Esophagus squamous epithelium (tissue), 5 donors: ENCODE measurements around the gene SLC46A2. TPM values are rescaled to one million over a fixed set of nuclear protein-coding genes. Genes with fewer than 3 reads are reported as not detected.

Source experiments
- DNase-seq: peaks from one replicate; lab custom pipeline; 2025; lab: John Stamatoyannopoulos, UW
- H3K27ac ChIP-seq, 4 donors: fragments of 200-600 bp; sonication (generic); one replicate each; pipeline ENCODE4 v1.5.1; 2016 to 2019; ENCODE audit warnings: mild to moderate bottlenecking in 1 of 4
- H3K27me3 ChIP-seq, 4 donors: fragments of 200-600 bp; sonication (generic); 1 replicate in 3 of 4; 2 replicates in 1 of 4; pipeline versions ENCODE4 v1.5.1 to v1.6.0; 2017 to 2021; ENCODE audit warnings: antibody characterized with exemption in 1 of 4
- H3K36me3 ChIP-seq, 3 donors: fragments of 200-600 bp; sonication (generic); one replicate each; pipeline ENCODE4 v1.5.1; 2016 to 2019
- H3K4me1 ChIP-seq, 3 donors: fragments of 200-600 bp; sonication (generic); one replicate each; pipeline ENCODE4 v1.5.1; 2017 to 2019
- H3K4me3 ChIP-seq, 4 donors: fragments of 200-600 bp; sonication (generic); 1 replicate in 3 of 4; 2 replicates in 1 of 4; pipeline ENCODE4 v1.5.1; 2016 to 2019; ENCODE audit warnings: mild to moderate bottlenecking in 2 of 4, moderate library complexity in 1 of 4
- H3K9me3 ChIP-seq, 3 donors: fragments of 200-600 bp; sonication (generic); one replicate each; pipeline ENCODE4 v1.5.1; 2016 to 2019
- POLR2A ChIP-seq, 4 donors: fragments of 450-650 bp; IDR thresholded peaks; one replicate each; pipeline ENCODE4 v1.6.1; 2017; ENCODE audit warnings: antibody characterized with exemption in 4 of 4, mild to moderate bottlenecking in 4 of 4, moderate library complexity in 3 of 4
- WGBS, 2 donors: methylation state at CpG; one replicate each; pipeline ENCODE4 v1.1.5; 2018; 5-methylcytosine and 5-hydroxymethylcytosine counted together
- intact Hi-C: fragments of 100-400 bp; cut with DNase I; formaldehyde crosslinking; loops from one replicate; pipeline ENCODE4 v1.15.0; 2022
- total RNA-seq, 4 donors: library from RNA; depleted of rRNA; stranded (reverse); fragments of >200 nt; gene quantifications; one replicate each; pipeline ENCODE4 v1.1.0, GENCODE V29; 2016
- TF ChIP-seq, protein P1 (sequence below), 6 experiments: fragments of 450-650 bp in 4 of 6; fragments of 200-600 bp in 2 of 6; sonication (generic) in 2 of 6; IDR thresholded peaks; one replicate each; pipeline ENCODE4 v1.5.1; 2016 to 2019; ENCODE audit warnings: antibody characterized with exemption in 6 of 6, mild to moderate bottlenecking in 4 of 6, moderate library complexity in 4 of 6
- donor health status: DM: yes; HTN: yes; CAD: no.

SLC46A2 gene
- total RNA-seq, 4 donors from 2014 or later, result 0.09 to 1.6 (median 0.57) TPM

DNA sequence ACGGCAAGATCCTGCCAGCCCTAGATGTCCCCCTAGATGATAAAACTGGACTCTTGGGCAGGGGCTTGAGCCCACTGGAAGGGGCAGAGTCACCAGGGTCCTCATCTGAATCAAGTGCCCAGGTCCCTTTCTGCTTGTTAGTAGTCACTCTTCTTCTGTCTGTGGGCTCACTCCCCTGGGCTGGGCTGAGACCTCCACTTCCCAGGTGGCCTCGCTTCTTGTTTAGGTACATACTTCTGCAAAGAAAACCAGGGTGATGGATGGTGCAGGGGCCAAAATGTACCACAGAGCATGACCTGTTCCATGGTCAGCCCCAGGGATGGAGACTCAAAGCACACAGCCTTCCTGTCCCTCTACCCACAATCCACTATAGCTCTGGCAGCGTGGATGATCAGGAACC is 845 bp upstream of the SLC46A2 start:
- peaks cover 3 to 14% (median 13%) of the 10 kb centered on the region in 3 donors for H3K4me1 ChIP-seq
- no peaks in the 10 kb centered on the region for H3K36me3 ChIP-seq
- no peaks in the 10 kb centered on the region for H3K9me3 ChIP-seq
- H3K27me3 ChIP-seq, result peaks cover 0 to 37% (median 8%) of the 10 kb centered on the region in 4 donors
- H3K27ac ChIP-seq, result no peak overlapping the region
- 89 to 100% methylated on average over 1 to 2 of the region's 3 CpGs for WGBS, 2 donors
- H3K4me3 ChIP-seq, result no peak overlapping the region
- no peak for DNase-seq
- TF ChIP-seq POLR2A (IDR thresholded peaks at IDR 0.05), result no peak
- TF ChIP-seq, protein P1, sequence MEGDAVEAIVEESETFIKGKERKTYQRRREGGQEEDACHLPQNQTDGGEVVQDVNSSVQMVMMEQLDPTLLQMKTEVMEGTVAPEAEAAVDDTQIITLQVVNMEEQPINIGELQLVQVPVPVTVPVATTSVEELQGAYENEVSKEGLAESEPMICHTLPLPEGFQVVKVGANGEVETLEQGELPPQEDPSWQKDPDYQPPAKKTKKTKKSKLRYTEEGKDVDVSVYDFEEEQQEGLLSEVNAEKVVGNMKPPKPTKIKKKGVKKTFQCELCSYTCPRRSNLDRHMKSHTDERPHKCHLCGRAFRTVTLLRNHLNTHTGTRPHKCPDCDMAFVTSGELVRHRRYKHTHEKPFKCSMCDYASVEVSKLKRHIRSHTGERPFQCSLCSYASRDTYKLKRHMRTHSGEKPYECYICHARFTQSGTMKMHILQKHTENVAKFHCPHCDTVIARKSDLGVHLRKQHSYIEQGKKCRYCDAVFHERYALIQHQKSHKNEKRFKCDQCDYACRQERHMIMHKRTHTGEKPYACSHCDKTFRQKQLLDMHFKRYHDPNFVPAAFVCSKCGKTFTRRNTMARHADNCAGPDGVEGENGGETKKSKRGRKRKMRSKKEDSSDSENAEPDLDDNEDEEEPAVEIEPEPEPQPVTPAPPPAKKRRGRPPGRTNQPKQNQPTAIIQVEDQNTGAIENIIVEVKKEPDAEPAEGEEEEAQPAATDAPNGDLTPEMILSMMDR (IDR thresholded peaks at IDR 0.05), result no peak
- intact Hi-C loops, result no loop called here

DNA sequence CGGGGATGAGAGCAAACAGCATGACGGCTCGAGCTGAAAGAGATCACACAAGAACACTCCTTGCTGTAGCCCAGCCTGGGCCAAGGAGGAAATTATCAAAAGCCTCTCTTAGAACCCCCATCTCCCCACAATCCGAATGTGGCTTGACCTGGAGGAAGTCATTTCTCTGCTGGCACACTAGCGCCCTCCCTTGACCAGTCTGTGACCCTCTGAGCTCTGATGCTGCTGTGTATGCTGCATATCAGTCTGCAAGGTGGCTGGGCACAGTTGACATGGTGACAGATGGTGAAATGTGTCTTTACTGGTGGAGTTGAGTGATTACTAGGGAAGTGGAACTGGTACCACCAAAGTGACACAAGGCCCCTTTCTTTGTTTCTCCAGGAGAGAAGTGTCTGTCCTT is 3.3 kb downstream of the SLC46A2 start:
- Histone ChIP-seq H3K4me1 (peaks cover 3 to 41% (median 13%) of the 10 kb centered on the region in 3 donors), H3K36me3 (no peaks in the 10 kb centered on the region), H3K27me3 (peaks cover 0 to 35% (median 8%) of the 10 kb centered on the region in 4 donors), H3K4me3 (no peak overlapping the region), H3K27ac (no peak overlapping the region), H3K9me3 (no peaks in the 10 kb centered on the region)
- 70 to 85% methylated on average over 4 to 5 of the region's 5 CpGs for WGBS, 2 donors
- TF ChIP-seq, protein P1 (IDR thresholded peaks at IDR 0.05), result peak in 1 of 6 experiments; percentile 22
- no peak for TF ChIP-seq POLR2A (IDR thresholded peaks at IDR 0.05)
- no peak for DNase-seq
- intact Hi-C loops, result no loop called here

DNA sequence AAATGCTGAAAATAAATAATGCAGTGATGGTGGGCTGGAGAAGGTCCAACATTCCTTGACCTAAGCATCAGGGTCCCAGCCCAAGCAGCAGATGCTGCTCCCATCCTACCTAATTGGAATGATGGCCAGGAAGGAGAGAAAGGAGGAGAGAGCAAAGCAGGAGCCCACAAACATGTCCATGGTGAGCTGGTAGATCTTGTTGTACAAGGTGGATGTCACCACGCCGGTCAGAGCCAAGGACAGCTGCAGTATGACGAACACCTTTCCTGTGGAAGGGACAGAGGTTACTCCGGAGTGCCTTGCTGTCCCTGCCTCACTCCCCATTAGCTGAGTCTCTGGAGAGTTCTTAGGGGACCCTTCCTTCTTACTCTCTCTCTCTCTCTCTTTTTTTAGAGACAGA is 4.3 kb downstream of the SLC46A2 start:
- WGBS, 2 donors, result 68 to 85% methylated on average over 4 of the region's 4 CpGs
- Histone ChIP-seq H3K36me3 (no peaks in the 10 kb centered on the region), H3K4me1 (peaks cover 3 to 41% (median 13%) of the 10 kb centered on the region in 3 donors), H3K27me3 (peaks cover 0 to 26% (median 8%) of the 10 kb centered on the region in 4 donors), H3K4me3 (no peak overlapping the region), H3K27ac (no peak overlapping the region), H3K9me3 (no peaks in the 10 kb centered on the region)
- intact Hi-C loops, result no loop called here
- TF ChIP-seq, protein P1 (IDR thresholded peaks at IDR 0.05), result no peak
- TF ChIP-seq POLR2A (IDR thresholded peaks at IDR 0.05), result no peak
- DNase-seq, result no peak

DNA sequence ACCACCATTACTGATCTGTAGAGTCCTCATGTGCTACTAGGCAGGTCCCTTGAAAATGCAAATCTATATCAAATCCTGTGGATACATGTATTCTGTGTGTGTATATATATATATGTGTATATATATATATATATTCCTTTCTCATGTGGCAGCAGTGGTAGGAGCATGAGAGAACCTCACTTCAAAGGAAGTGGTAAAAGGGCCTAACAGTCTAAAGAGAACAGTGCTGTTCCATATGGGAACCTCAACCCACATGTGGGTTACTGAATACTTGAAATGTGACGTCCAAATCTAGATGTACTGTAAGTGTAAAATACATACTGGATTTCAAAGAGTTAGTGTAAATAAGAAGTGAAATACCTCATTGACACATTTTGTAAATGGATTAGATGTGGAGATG is 5.4 kb downstream of the SLC46A2 start:
- Histone ChIP-seq H3K36me3 (no peaks in the 10 kb centered on the region), H3K9me3 (no peaks in the 10 kb centered on the region), H3K4me1 (peaks cover 0 to 33% (median 5%) of the 10 kb centered on the region in 3 donors), H3K27me3 (peaks cover 0 to 16% (median 7%) of the 10 kb centered on the region in 4 donors), H3K27ac (peak overlapping the region in 1 of 4 donors; percentile 63), H3K4me3 (no peak overlapping the region)
- intact Hi-C loops, result no loop called here
- 72 to 81% methylated on average over 1 of the region's 1 CpG for WGBS, 2 donors
- no peak for DNase-seq
- TF ChIP-seq, protein P1 (IDR thresholded peaks at IDR 0.05), result no peak
- TF ChIP-seq POLR2A (IDR thresholded peaks at IDR 0.05), result no peak

DNA sequence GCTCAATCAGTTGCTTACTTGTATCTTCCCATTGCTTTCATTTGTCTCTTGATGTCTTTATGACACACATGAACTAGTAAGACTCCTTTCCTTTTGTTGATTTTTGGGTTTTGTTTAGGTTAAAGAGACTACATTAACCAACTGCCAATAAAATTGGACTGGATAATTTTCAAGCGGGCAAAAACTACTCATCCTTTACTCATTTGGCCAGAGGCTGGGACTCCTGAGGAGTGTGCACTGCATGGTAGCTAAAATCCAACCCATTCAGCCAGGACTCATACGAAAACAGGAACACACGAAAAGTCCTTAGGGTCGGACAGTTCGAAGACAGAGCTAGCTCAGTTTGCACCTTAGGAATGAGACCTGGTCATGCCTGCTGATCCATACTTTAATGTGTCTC is 6.0 kb downstream of the SLC46A2 start:
- 66 to 81% methylated on average over 5 of the region's 5 CpGs for WGBS, 2 donors
- peaks cover 0 to 27% (median 0%) of the 10 kb centered on the region in 3 donors for H3K4me1 ChIP-seq
- intact Hi-C loops, result no loop called here
- H3K27me3 ChIP-seq, result peaks cover 0 to 10% (median 2%) of the 10 kb centered on the region in 4 donors
- H3K9me3 ChIP-seq, result no peaks in the 10 kb centered on the region
- H3K36me3 ChIP-seq, result no peaks in the 10 kb centered on the region
- H3K4me3 ChIP-seq, result no peak overlapping the region
- TF ChIP-seq, protein P1 (IDR thresholded peaks at IDR 0.05), result no peak
- TF ChIP-seq POLR2A (IDR thresholded peaks at IDR 0.05), result no peak
- DNase-seq, result no peak
- H3K27ac ChIP-seq, result peak overlapping the region in 3 of 4 donors; percentile 1 to 63 (median 6)
